GM12865 (cell line): ENCODE measurements around the gene FRG2.
"Not testable (repeated sequence)": the region's sequence is repeated elsewhere in the genome, so short reads cannot be mapped to it uniquely, and the experiment has no call there.

Source experiments
- DNase-seq: peaks from one replicate; pipeline ENCODE4 v3.0.0; 2010; ENCODE audit warnings: low read depth
- H3K4me3 ChIP-seq: 2 replicates; pipeline ENCODE4 v1.5.1; 2011; ENCODE audit warnings: mild to moderate bottlenecking, low read depth, low read length, control low read depth
- TF ChIP-seq, protein P1 (sequence below): IDR thresholded peaks from 2 replicates; pipeline ENCODE4 v1.5.1; 2011; ENCODE audit warnings: low read length, control low read depth, low read depth, inconsistent platforms; ENCODE audit not compliant: insufficient read depth; ENCODE audit errors: missing control alignments

Gene FRG2

DNA sequence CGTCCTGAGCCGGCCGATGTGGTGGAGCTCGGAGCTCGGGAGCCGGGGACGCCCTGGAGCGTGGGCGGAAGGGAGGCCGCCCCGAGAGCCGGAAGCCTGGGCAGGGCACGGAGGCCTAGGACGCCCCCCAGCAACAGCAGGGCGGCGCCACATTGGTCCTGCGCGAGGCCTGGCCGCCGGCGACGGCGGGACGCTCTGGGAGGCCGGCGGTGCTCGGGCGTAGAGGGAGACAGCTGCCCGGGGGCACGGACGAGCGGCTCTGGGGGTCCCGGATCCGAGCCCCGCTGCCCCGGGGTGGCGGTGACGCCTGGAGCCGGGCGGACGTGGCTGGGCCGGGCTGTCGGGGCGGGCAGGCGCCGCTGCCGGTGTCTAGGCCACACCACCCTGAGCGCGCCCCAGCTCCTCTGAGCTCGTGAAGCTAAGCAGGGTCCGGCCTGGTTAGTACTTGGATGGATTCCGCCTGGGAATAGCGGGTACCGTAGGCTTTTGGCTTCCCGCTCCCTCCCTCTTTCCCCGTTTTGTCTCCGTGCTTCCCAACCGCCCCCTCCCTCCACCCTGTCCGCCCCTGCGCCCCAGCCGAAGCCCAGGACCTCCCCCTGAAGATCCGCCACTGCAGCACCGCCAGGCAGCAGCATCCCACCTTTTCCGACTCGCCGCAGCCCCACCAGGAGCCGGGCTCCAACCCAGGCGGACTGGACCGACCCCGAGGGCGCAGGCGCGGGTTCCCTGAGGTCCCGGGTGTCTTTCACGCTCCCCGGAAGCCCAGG is 12.1 kb downstream of the FRG2 start:
- DNase-seq = no peak
- TF ChIP-seq, protein P1, sequence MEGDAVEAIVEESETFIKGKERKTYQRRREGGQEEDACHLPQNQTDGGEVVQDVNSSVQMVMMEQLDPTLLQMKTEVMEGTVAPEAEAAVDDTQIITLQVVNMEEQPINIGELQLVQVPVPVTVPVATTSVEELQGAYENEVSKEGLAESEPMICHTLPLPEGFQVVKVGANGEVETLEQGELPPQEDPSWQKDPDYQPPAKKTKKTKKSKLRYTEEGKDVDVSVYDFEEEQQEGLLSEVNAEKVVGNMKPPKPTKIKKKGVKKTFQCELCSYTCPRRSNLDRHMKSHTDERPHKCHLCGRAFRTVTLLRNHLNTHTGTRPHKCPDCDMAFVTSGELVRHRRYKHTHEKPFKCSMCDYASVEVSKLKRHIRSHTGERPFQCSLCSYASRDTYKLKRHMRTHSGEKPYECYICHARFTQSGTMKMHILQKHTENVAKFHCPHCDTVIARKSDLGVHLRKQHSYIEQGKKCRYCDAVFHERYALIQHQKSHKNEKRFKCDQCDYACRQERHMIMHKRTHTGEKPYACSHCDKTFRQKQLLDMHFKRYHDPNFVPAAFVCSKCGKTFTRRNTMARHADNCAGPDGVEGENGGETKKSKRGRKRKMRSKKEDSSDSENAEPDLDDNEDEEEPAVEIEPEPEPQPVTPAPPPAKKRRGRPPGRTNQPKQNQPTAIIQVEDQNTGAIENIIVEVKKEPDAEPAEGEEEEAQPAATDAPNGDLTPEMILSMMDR = no peak
- no peak overlapping the region for H3K4me3 ChIP-seq

- H3K4me3 ChIP-seq, DNase-seq: not testable (repeated sequence)
Measured at GRCh38 chr4:189989941-189990340, 37.1 kb downstream of the FRG2 start.

GRCh38 chr4:189988877-189989431 is 38.1 kb downstream of the FRG2 start:
- no peak for DNase-seq
- TF ChIP-seq, protein P1 = no peak
- no peak overlapping the region for H3K4me3 ChIP-seq

DNA sequence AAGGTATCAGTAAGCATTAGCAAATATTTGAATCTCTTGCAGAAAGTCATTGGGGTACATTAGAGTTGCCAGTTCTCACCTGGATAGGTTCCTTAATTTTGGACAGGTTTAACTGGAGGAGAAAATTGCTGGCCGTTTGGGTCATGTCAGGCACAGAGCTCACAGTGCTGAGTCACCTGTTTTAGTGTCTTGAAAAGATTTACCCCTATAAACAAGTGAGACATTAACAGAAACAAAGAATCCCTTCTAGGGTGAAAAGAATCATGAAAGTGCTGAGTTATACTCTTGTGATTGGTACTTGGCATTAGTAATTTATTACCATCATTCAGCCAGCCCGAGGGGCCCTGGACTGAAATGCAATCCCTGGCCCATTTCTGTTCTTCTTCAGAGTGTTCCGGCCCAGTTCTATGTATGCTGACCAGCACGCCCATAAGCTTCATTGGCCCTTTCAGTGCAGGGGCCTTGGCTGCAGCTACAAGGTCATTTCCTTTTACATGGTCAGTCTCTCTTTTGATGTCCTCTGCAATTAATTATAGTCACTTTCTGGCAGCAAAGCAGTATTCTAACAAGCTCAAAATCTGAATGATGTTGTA is 41.3 kb downstream of the FRG2 start:
- not testable (repeated sequence) for DNase-seq, H3K4me3 ChIP-seq

DNA sequence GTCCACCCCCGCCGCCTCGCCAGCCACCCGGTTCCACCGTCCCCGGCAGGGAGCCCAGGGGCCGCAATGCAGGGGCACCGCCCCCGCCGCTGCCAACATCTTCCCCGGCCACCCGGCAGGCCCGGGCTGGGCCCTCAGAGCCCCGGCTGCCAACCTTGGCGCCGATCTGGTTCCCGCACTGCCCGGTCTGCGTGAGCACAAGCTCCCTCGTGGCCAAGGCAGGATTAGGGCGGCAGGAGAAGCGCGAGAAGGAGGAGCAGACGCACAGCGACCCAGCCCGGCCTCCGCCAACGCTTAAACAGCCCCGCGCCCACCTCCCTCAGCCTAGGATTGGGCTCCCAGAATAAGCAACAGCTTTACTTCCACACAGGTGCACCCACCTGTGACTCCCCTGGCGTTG is 42.4 kb downstream of the FRG2 start:
- not testable (repeated sequence) for H3K4me3 ChIP-seq, DNase-seq

- H3K4me3 ChIP-seq, DNase-seq: not testable (repeated sequence)
Measured at GRCh38 chr4:189983916-189984526, 43.0 kb downstream of the FRG2 start.

- no peak overlapping the region for H3K4me3 ChIP-seq
- TF ChIP-seq, protein P1 = no peak
- DNase-seq = no peak
Measured at GRCh38 chr4:189981970-189982369, 45.1 kb downstream of the FRG2 start.

GRCh38 chr4:189980292-189980691 is 46.8 kb downstream of the FRG2 start:
- not testable (repeated sequence) for H3K4me3 ChIP-seq, DNase-seq

GRCh38 chr4:189979196-189980047 is 47.6 kb downstream of the FRG2 start:
- no peak overlapping the region for H3K4me3 ChIP-seq
- TF ChIP-seq, protein P1 = no peak
- DNase-seq = no peak
